Adipocyte (in vitro differentiated cells): ENCODE data around the gene FGF14.
A peak's percentile ranks its signal among the peaks of the same experiment; 100 is the strongest.
"Not testable (repeated sequence)": the region's sequence is repeated elsewhere in the genome, so short reads cannot be mapped to it uniquely, and the experiment has no call there.

ENCODE experiments used
- DNase-seq: peaks from one replicate; pipeline ENCODE4 v3.0.0-alpha.2; 2015; ENCODE audit warnings: low read depth
- H3K27me3 ChIP-seq: replicated peaks from 2 replicates; pipeline ENCODE4 v1.7.0; 2013; ENCODE audit warnings: mild to moderate bottlenecking, low read length, moderate library complexity; ENCODE audit not compliant: control insufficient read depth, insufficient read depth
- H3K36me3 ChIP-seq: 2 replicates; pipeline ENCODE4 v1.7.0; 2013; ENCODE audit warnings: low read length, mild to moderate bottlenecking, moderate library complexity; ENCODE audit not compliant: control insufficient read depth, insufficient read depth, severe bottlenecking
- H3K4me1 ChIP-seq: 2 replicates; pipeline ENCODE4 v1.7.0; 2013; ENCODE audit warnings: mild to moderate bottlenecking, low read length, moderate library complexity; ENCODE audit not compliant: control insufficient read depth, insufficient read depth
- H3K4me3 ChIP-seq: 2 replicates; pipeline ENCODE4 v1.7.0; 2013; ENCODE audit warnings: mild to moderate bottlenecking, low read length, moderate library complexity
- H3K9ac ChIP-seq: 2 replicates; pipeline ENCODE4 v1.7.0; 2013; ENCODE audit warnings: mild to moderate bottlenecking, low read length, moderate library complexity
- H3K9me3 ChIP-seq: 2 replicates; pipeline ENCODE4 v1.7.0; 2013; ENCODE audit warnings: mild to moderate bottlenecking, low read length, moderate library complexity; ENCODE audit not compliant: control insufficient read depth

The FGF14 gene

GRCh38 chr13:102152790-102153189 is 249.1 kb downstream of the FGF14 start:
- Histone ChIP-seq H3K36me3 (no peaks in the 10 kb centered on the region), H3K9me3 (no peaks in the 10 kb centered on the region), H3K4me3 (no peak overlapping the region), H3K9ac (no peak overlapping the region), H3K27me3 (no peaks in the 10 kb centered on the region), H3K4me1 (no peaks in the 10 kb centered on the region)
- no peak for DNase-seq

- H3K36me3 ChIP-seq = no peaks in the 10 kb centered on the region
- no peaks in the 10 kb centered on the region for H3K27me3 ChIP-seq
- DNase-seq = no peak
- no peaks in the 10 kb centered on the region for H3K4me1 ChIP-seq
- no peak overlapping the region for H3K9ac ChIP-seq
- H3K9me3 ChIP-seq = no peaks in the 10 kb centered on the region
- no peak overlapping the region for H3K4me3 ChIP-seq
Observed at GRCh38 chr13:102147353-102147752, 254.5 kb downstream of the FGF14 start.

- Histone ChIP-seq H3K9ac (no peak overlapping the region), H3K4me1 (peaks cover 6% of the 10 kb centered on the region), H3K9me3 (no peaks in the 10 kb centered on the region), H3K4me3 (no peak overlapping the region), H3K36me3 (no peaks in the 10 kb centered on the region), H3K27me3 (no peaks in the 10 kb centered on the region)
- no peak for DNase-seq
Observed at GRCh38 chr13:102145750-102146149, 256.1 kb downstream of the FGF14 start.

- no peaks in the 10 kb centered on the region for H3K27me3 ChIP-seq
- no peak overlapping the region for H3K9ac ChIP-seq
- no peak for DNase-seq
- H3K36me3 ChIP-seq = no peaks in the 10 kb centered on the region
- H3K4me3 ChIP-seq = no peak overlapping the region
- H3K4me1 ChIP-seq = peaks cover 9% of the 10 kb centered on the region
- no peaks in the 10 kb centered on the region for H3K9me3 ChIP-seq
Observed at GRCh38 chr13:102142473-102142826, 259.4 kb downstream of the FGF14 start.

- H3K36me3 ChIP-seq = no peaks in the 10 kb centered on the region
- peaks cover 15% of the 10 kb centered on the region for H3K4me1 ChIP-seq
- DNase-seq = peak; percentile 67
- no peaks in the 10 kb centered on the region for H3K9me3 ChIP-seq
- H3K9ac ChIP-seq = no peak overlapping the region
- H3K4me3 ChIP-seq = no peak overlapping the region
- H3K27me3 ChIP-seq = no peaks in the 10 kb centered on the region
Observed at GRCh38 chr13:102141625-102142472, 260.0 kb downstream of the FGF14 start.

- no peak overlapping the region for H3K4me3 ChIP-seq
- no peak overlapping the region for H3K9ac ChIP-seq
- H3K9me3 ChIP-seq = no peaks in the 10 kb centered on the region
- H3K27me3 ChIP-seq = no peaks in the 10 kb centered on the region
- H3K36me3 ChIP-seq = no peaks in the 10 kb centered on the region
- peaks cover 22% of the 10 kb centered on the region for H3K4me1 ChIP-seq
- DNase-seq = no peak
Observed at GRCh38 chr13:102139626-102140025, 262.2 kb downstream of the FGF14 start.

- H3K4me3 ChIP-seq = no peak overlapping the region
- H3K9me3 ChIP-seq = no peaks in the 10 kb centered on the region
- H3K9ac ChIP-seq = no peak overlapping the region
- H3K36me3 ChIP-seq = no peaks in the 10 kb centered on the region
- peaks cover 22% of the 10 kb centered on the region for H3K4me1 ChIP-seq
- H3K27me3 ChIP-seq = no peaks in the 10 kb centered on the region
- no peak for DNase-seq
Observed at GRCh38 chr13:102138635-102139190, 263.1 kb downstream of the FGF14 start.

- not testable (repeated sequence) for H3K9ac ChIP-seq, H3K36me3 ChIP-seq, H3K9me3 ChIP-seq, DNase-seq, H3K4me3 ChIP-seq, H3K27me3 ChIP-seq
- H3K4me1 ChIP-seq = peaks cover 22% of the 10 kb centered on the region
Observed at GRCh38 chr13:102137904-102138303, 263.9 kb downstream of the FGF14 start.

- Histone ChIP-seq H3K9me3 (no peaks in the 10 kb centered on the region), H3K4me1 (peaks cover 20% of the 10 kb centered on the region), H3K36me3 (no peaks in the 10 kb centered on the region), H3K27me3 (no peaks in the 10 kb centered on the region), H3K9ac (no peak overlapping the region), H3K4me3 (no peak overlapping the region)
- no peak for DNase-seq
Observed at GRCh38 chr13:102136735-102137296, 265.0 kb downstream of the FGF14 start.

- no peak overlapping the region for H3K4me3 ChIP-seq
- no peak for DNase-seq
- no peaks in the 10 kb centered on the region for H3K27me3 ChIP-seq
- H3K4me1 ChIP-seq = peaks cover 24% of the 10 kb centered on the region
- H3K9ac ChIP-seq = no peak overlapping the region
- no peaks in the 10 kb centered on the region for H3K9me3 ChIP-seq
- no peaks in the 10 kb centered on the region for H3K36me3 ChIP-seq
Observed at GRCh38 chr13:102132777-102133295, 269.0 kb downstream of the FGF14 start.

- no peak overlapping the region for H3K9ac ChIP-seq
- H3K27me3 ChIP-seq = no peaks in the 10 kb centered on the region
- peaks cover 12% of the 10 kb centered on the region for H3K4me1 ChIP-seq
- H3K9me3 ChIP-seq = no peaks in the 10 kb centered on the region
- no peaks in the 10 kb centered on the region for H3K36me3 ChIP-seq
- no peak for DNase-seq
- no peak overlapping the region for H3K4me3 ChIP-seq
Observed at GRCh38 chr13:102131246-102131645, 270.6 kb downstream of the FGF14 start.
